ENCODE results near the gene NPR3.

NPR3 gene

DNA sequence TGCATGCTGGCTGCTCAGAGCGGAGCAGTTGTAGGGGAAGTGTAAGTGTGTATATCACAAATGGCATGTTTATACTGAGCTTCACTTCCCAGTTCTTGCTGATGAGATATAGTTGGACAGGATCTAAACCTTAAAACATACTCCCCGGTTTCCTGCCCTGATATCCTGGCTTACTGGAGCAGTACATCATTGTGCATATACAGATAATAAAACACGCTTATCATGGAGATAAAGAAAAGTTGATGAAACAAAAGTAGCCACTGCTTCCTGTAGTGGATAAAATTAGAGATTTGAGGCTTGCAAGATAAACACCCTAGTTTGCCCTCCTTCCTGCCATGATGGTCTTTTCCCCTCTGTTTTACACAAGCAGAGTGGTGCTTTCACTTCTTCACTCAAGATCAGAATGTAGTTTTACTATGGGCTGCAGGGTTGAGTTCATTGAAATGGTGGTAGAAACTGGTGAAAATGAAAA is 15.0 kb downstream of the NPR3 start:
- TF ChIP-seq, protein P1, sequence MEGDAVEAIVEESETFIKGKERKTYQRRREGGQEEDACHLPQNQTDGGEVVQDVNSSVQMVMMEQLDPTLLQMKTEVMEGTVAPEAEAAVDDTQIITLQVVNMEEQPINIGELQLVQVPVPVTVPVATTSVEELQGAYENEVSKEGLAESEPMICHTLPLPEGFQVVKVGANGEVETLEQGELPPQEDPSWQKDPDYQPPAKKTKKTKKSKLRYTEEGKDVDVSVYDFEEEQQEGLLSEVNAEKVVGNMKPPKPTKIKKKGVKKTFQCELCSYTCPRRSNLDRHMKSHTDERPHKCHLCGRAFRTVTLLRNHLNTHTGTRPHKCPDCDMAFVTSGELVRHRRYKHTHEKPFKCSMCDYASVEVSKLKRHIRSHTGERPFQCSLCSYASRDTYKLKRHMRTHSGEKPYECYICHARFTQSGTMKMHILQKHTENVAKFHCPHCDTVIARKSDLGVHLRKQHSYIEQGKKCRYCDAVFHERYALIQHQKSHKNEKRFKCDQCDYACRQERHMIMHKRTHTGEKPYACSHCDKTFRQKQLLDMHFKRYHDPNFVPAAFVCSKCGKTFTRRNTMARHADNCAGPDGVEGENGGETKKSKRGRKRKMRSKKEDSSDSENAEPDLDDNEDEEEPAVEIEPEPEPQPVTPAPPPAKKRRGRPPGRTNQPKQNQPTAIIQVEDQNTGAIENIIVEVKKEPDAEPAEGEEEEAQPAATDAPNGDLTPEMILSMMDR (IDR thresholded peaks at IDR 0.05; ENCODE audit: control insufficient read depth, insufficient read depth, low read depth, low read length, missing control alignments) = no peak
- H3K4me3 ChIP-seq (ENCODE audit: control insufficient read depth, low read depth, low read length) = no peak overlapping the region
- no peak for DNase-seq (ENCODE audit: low read depth)

- DNase-seq (ENCODE audit: low read depth) = no peak
- H3K4me3 ChIP-seq (ENCODE audit: control insufficient read depth, low read depth, low read length) = no peak overlapping the region
- TF ChIP-seq, protein P1 (IDR thresholded peaks at IDR 0.05; ENCODE audit: control insufficient read depth, insufficient read depth, low read depth, low read length, missing control alignments) = no peak
Observed at GRCh38 chr5:32729651-32730050, 18.5 kb downstream of the NPR3 start.

DNA sequence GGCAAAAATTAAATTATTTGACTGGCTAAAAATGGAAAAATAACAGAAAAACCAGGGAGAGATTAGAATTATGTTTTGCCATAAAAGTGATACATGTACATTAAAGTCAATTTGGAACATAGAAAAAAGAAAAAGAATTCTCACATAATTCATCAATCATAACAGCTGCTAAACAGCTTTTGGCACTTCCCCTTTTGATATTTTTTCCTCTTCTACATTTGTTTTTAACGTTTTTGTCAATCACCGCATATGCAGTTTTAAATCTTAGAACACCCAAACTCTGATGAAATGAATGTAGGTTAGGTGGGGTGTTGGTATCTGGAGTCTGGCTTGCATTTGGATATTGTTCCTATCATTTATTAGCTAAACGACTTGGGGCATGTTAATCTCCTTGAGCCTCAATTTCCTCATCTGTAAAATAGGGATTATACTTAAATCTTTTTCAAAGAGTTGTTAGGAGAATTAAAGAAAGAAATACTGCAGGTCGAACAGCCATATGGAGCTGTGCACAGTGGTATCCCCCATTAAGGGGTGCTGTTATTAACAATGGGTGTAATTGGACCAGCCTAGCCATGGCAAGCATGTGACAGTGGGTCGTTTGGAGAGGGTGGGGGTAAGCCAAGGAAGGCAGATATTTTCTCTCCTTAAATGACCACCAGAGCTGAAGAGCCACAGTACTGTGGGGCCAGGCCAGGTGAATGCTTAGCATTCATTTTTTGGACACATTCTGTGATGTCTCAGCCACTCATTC is 22.6 kb downstream of the NPR3 start:
- DNase-seq (ENCODE audit: low read depth) = no peak
- TF ChIP-seq, protein P1 (IDR thresholded peaks at IDR 0.05; ENCODE audit: control insufficient read depth, insufficient read depth, low read depth, low read length, missing control alignments) = no peak

GRCh38 chr5:32734827-32735378 is 23.8 kb downstream of the NPR3 start:
- H3K4me3 ChIP-seq (ENCODE audit: control insufficient read depth, low read depth, low read length) = no peak overlapping the region
- TF ChIP-seq, protein P1 (IDR thresholded peaks at IDR 0.05; ENCODE audit: control insufficient read depth, insufficient read depth, low read depth, low read length, missing control alignments) = no peak
- no peak for DNase-seq (ENCODE audit: low read depth)

More for the DNA sequence above, 22.6 kb downstream of the NPR3 start:
- no peak overlapping the region for H3K4me3 ChIP-seq (ENCODE audit: control insufficient read depth, low read depth, low read length)

DNA sequence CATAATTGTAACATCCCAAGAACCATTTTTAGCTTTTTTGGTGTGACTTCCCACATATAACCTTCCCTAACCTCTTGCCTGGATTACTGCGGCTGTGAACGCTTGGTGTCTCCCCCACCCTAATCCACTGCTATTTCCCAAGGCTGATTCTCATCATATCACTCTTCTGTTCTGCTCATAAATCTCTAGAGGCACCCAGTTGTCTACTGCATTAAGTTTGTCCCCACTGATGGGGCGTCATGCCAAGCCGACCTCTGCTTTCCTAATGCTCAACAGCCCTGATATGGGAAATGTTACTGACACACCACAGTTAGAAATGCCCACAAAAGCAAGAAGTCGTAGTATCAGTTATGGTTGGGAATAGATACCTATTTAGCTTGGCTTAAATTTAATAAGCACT is 24.4 kb downstream of the NPR3 start:
- DNase-seq (ENCODE audit: low read depth) = no peak

GRCh38 chr5:32736842-32737241 is 25.7 kb downstream of the NPR3 start:
- TF ChIP-seq, protein P1 (IDR thresholded peaks at IDR 0.05; ENCODE audit: control insufficient read depth, insufficient read depth, low read depth, low read length, missing control alignments) = no peak
- DNase-seq (ENCODE audit: low read depth) = no peak

More for the DNA sequence above, 24.4 kb downstream of the NPR3 start:
- TF ChIP-seq, protein P1 (IDR thresholded peaks at IDR 0.05; ENCODE audit: control insufficient read depth, insufficient read depth, low read depth, low read length, missing control alignments) = no peak
- no peak overlapping the region for H3K4me3 ChIP-seq (ENCODE audit: control insufficient read depth, low read depth, low read length)

More at GRCh38 chr5:32736842-32737241, 25.7 kb downstream of the NPR3 start:
- H3K4me3 ChIP-seq (ENCODE audit: control insufficient read depth, low read depth, low read length) = no peak overlapping the region
